Gastrocnemius medialis (tissue), 4 donors: Measurements from ENCODE around the gene RRP8.

ENCODE experiments used
- CTCF ChIP-seq, 5 experiments: fragments of 450-650 bp in 3 of 5; fragments of 200-600 bp in 2 of 5; sonication (generic) in 2 of 5; IDR thresholded peaks in 4 of 5; conservative IDR thresholded peaks in 1 of 5; 1 replicate in 4 of 5; 2 replicates in 1 of 5; pipeline ENCODE4 v1.5.1; 2016 to 2019; ENCODE audit warnings: antibody characterized with exemption in 5 of 5, mild to moderate bottlenecking in 3 of 5, moderate library complexity in 3 of 5
- POLR2A ChIP-seq, 2 donors: fragments of 450-650 bp; IDR thresholded peaks; one replicate each; pipeline ENCODE4 v1.6.1; 2017; ENCODE audit warnings: antibody characterized with exemption in 2 of 2, mild to moderate bottlenecking in 2 of 2, moderate library complexity in 2 of 2

- TF ChIP-seq CTCF (IDR thresholded peaks at IDR 0.05 in 4 of 5, conservative IDR thresholded peaks at IDR 0.05 in 1 of 5), result no peak
- TF ChIP-seq POLR2A (IDR thresholded peaks at IDR 0.05), result no peak
Measured at GRCh38 chr11:6647836-6648235, 44.4 kb upstream of the RRP8 start.
